GM12878 (cell line): ENCODE measurements around the gene DUS1L. TPM values are rescaled to one million over a fixed set of nuclear protein-coding genes. Genes with fewer than 3 reads are reported as not detected.
A peak's percentile ranks its signal among the peaks of the same experiment; 100 is the strongest.

Experiments used
- ATAC-seq: fragments of 200-7000 bp; cut with Tn5 transposase; 3 replicates; pipeline ENCODE4 v1.9.1; 2020; ENCODE audit warnings: mild to moderate bottlenecking, moderate library complexity
- BruUV-seq: library from RNA; stranded (reverse); fragments of 400-500 nt; replicated peaks from 2 replicates; lab custom pipeline; 2021; lab: Mats Ljungman, UMichigan
- CTCF ChIA-PET: fragments of 300-600 bp; sonication (Branson Sonifier 250); formaldehyde crosslinking; extraction: SDS; loops from one replicate; lab custom pipeline; 2021; ENCODE audit warnings: inconsistent platforms; lab: Yijun Ruan, JAX
- POLR2A ChIA-PET: fragments of 350-600 bp; formaldehyde crosslinking; extraction: SDS; loops from one replicate; lab custom pipeline; 2021; ENCODE audit warnings: inconsistent platforms; lab: Charles Lee
- RAD21 ChIA-PET: fragments of 300-600 bp; sonication (Branson Sonifier 250); formaldehyde crosslinking; loops from one replicate; lab custom pipeline; 2023; ENCODE audit warnings: antibody characterized with exemption; ENCODE audit not compliant: unreplicated experiment; lab: Charles Lee
- SMC1A ChIA-PET: fragments of 300-600 bp; sonication (Branson Sonifier 250); formaldehyde crosslinking; loops from one replicate; lab custom pipeline; 2023; ENCODE audit not compliant: unreplicated experiment, uncharacterized antibody; lab: Charles Lee
- DNase-seq: peaks from one replicate; pipeline ENCODE4 v3.0.0-alpha.2; 2011; ENCODE audit warnings: low read depth, low spot score
- FAIRE-seq: peaks from 3 replicates; lab custom pipeline; 2011; peaks lifted over from hg19 to GRCh38; lab: Jason Lieb, UNC
- H2AFZ ChIP-seq: 2 replicates; pipeline ENCODE4 v1.6.0; 2011; ENCODE audit warnings: low read depth, low read length, control low read depth; ENCODE audit not compliant: control insufficient read depth
- H3K27ac ChIP-seq: 2 replicates; pipeline ENCODE4 v1.5.1; 2011; ENCODE audit warnings: control low read depth; ENCODE audit not compliant: control insufficient read depth, insufficient read depth
- H3K27me3 ChIP-seq, 2 experiments: replicated peaks in 1 of 2; 2 replicates each; pipeline versions ENCODE4 v1.6.0 to v1.6.1; 2011; ENCODE audit warnings: low read length in 1 of 2; ENCODE audit not compliant: control insufficient read depth in 2 of 2, insufficient read depth in 2 of 2
- H3K36me3 ChIP-seq, 2 experiments: 2 replicates each; pipeline ENCODE4 v1.5.1; 2011; ENCODE audit warnings: low read length in 1 of 2; ENCODE audit not compliant: control insufficient read depth in 2 of 2, insufficient read depth in 2 of 2
- H3K4me1 ChIP-seq: 2 replicates; pipeline ENCODE4 v1.6.1; 2011; ENCODE audit warnings: mild to moderate bottlenecking, low read length, moderate library complexity, mixed read lengths; ENCODE audit not compliant: control insufficient read depth, insufficient read depth
- H3K4me2 ChIP-seq: 2 replicates; pipeline ENCODE4 v1.6.0; 2011; ENCODE audit warnings: control low read depth; ENCODE audit not compliant: control insufficient read depth, insufficient read depth
- H3K4me3 ChIP-seq: fragments of 200-600 bp; sonication (generic); 2 replicates; pipeline ENCODE4 v1.5.1; 2016
- H3K79me2 ChIP-seq: 2 replicates; pipeline ENCODE4 v1.6.0; 2011; ENCODE audit warnings: low read length; ENCODE audit not compliant: control insufficient read depth, insufficient read depth
- H3K9ac ChIP-seq: 2 replicates; pipeline ENCODE4 v1.8.0; 2011; ENCODE audit warnings: low read length, control low read depth, mixed read lengths; ENCODE audit not compliant: control insufficient read depth, insufficient read depth
- H3K9me3 ChIP-seq: replicated peaks from 3 replicates; pipeline ENCODE4 v1.5.1; 2011; ENCODE audit warnings: mild to moderate bottlenecking, low read length; ENCODE audit not compliant: control insufficient read depth, insufficient read depth
- H4K20me1 ChIP-seq: 2 replicates; pipeline ENCODE4 v1.6.0; 2011; ENCODE audit not compliant: control insufficient read depth, insufficient read depth
- ASH2L ChIP-seq: fragments of 300-600, 200-600 bp; sonication (generic); IDR thresholded peaks from 2 replicates; pipeline ENCODE4 v1.6.1; 2017; ENCODE audit warnings: low read depth, mild to moderate bottlenecking, borderline replicate concordance
- GATAD2B ChIP-seq: fragments of 450-650 bp; conservative IDR thresholded peaks from 2 replicates; pipeline ENCODE4 v1.6.1; 2017; ENCODE audit warnings: low read depth, mild to moderate bottlenecking, moderate library complexity
- IKZF1 ChIP-seq: fragments of 450-650 bp; conservative IDR thresholded peaks from 2 replicates; pipeline ENCODE4 v1.6.1; 2017; ENCODE audit warnings: antibody characterized with exemption, mild to moderate bottlenecking
- KAT2A ChIP-seq: conservative IDR thresholded peaks from 2 replicates; pipeline ENCODE4 v1.6.1; 2011; ENCODE audit warnings: low read depth, low read length; ENCODE audit not compliant: control insufficient read depth
- MYC ChIP-seq: IDR thresholded peaks from 2 replicates; pipeline ENCODE4 v1.6.1; 2011; ENCODE audit warnings: mild to moderate bottlenecking, low read length, moderate library complexity, inconsistent platforms; ENCODE audit not compliant: insufficient read depth, insufficient replicate concordance, insufficient read length, severe bottlenecking
- NFYB ChIP-seq: IDR thresholded peaks from 2 replicates; pipeline ENCODE4 v1.6.1; 2011; ENCODE audit warnings: low read depth, mild to moderate bottlenecking, low read length, improper control_type of control experiment, moderate library complexity; ENCODE audit not compliant: insufficient read depth
- NR2F1 ChIP-seq: fragments of 450-650 bp; conservative IDR thresholded peaks from 2 replicates; pipeline ENCODE4 v1.6.1; 2017; ENCODE audit warnings: mild to moderate bottlenecking
- PAX5 ChIP-seq: IDR thresholded peaks from 2 replicates; pipeline ENCODE4 v1.6.1; 2011; ENCODE audit warnings: low read depth, low read length, borderline replicate concordance
- POLR2A ChIP-seq: IDR thresholded peaks from 2 replicates; pipeline ENCODE4 v1.6.1; 2011; ENCODE audit warnings: low read depth, mild to moderate bottlenecking, low read length
- RAD21 ChIP-seq: IDR thresholded peaks from 2 replicates; pipeline ENCODE4 v1.6.1; 2011; ENCODE audit warnings: mild to moderate bottlenecking, low read depth, low read length, moderate library complexity; ENCODE audit not compliant: insufficient read depth
- RCOR1 ChIP-seq: conservative IDR thresholded peaks from 2 replicates; pipeline ENCODE4 v1.6.1; 2012; ENCODE audit warnings: low read depth, low read length, improper control_type of control experiment
- SMARCA5 ChIP-seq: fragments of 450-650 bp; IDR thresholded peaks from 2 replicates; pipeline ENCODE4 v1.6.1; 2017; ENCODE audit warnings: mild to moderate bottlenecking
- SMC3 ChIP-seq: IDR thresholded peaks from 2 replicates; pipeline ENCODE4 v1.6.1; 2011; ENCODE audit warnings: low read length, improper control_type of control experiment, borderline replicate concordance
- WRNIP1 ChIP-seq: IDR thresholded peaks from 2 replicates; pipeline ENCODE4 v1.6.1; 2011; ENCODE audit warnings: low read depth, low read length, improper control_type of control experiment, borderline replicate concordance
- YY1 ChIP-seq: IDR thresholded peaks from 2 replicates; pipeline ENCODE4 v1.6.1; 2011; ENCODE audit warnings: low read depth, mild to moderate bottlenecking, low read length
- ZBED1 ChIP-seq: IDR thresholded peaks from 2 replicates; pipeline ENCODE4 v1.6.1; 2016; ENCODE audit warnings: borderline replicate concordance
- ZNF24 ChIP-seq: fragments of 450-650 bp; IDR thresholded peaks from 2 replicates; pipeline ENCODE4 v1.6.1; 2017; ENCODE audit warnings: antibody characterized with exemption, mild to moderate bottlenecking
- ZZZ3 ChIP-seq: IDR thresholded peaks from 2 replicates; pipeline ENCODE4 v1.6.1; 2011; ENCODE audit warnings: low read depth; ENCODE audit not compliant: control insufficient read depth, insufficient read length
- WGBS: methylation state at CpG from one replicate; pipeline ENCODE4 v1.1.6; 2016; ENCODE audit warnings: low lambda C conversion rate; ENCODE audit not compliant: insufficient replicate concordance, insufficient coverage; ENCODE audit errors: missing lambda C conversion rate; 5-methylcytosine and 5-hydroxymethylcytosine counted together
- in situ Hi-C: fragments of 300-500 bp; cut with MboI; formaldehyde crosslinking; loops from 9 replicates; pipeline ENCODE4 v1.14.3; 2018; ENCODE audit warnings: mixed read lengths
- intact Hi-C: fragments of 100-400 bp; cut with micrococcal nuclease; formaldehyde crosslinking; loops from one replicate; pipeline ENCODE4 v1.14.2; 2022; ENCODE audit not compliant: unreplicated experiment
- polyA plus RNA-seq, 11 experiments: library from polyadenylated mRNA; depleted of rRNA in 4 of 11; unstranded in 6 of 11; stranded (reverse) in 5 of 11; fragments of >200 nt; fragmentation: Nextera tagmentation in 4 of 11; fragmentation: Illumina TruSeq in 1 of 11; extraction: Ambion mirVana in 4 of 11; extraction: Trizol in 1 of 11; gene quantifications; 1 replicate in 1 of 11; 2 replicates in 10 of 11; pipeline versions ENCODE4 v1.2.1 to v1.2.3, GENCODE V29; 2011 to 2016; ENCODE audit warnings: inconsistent platforms in 2 of 11, missing spikeins in 2 of 11, low read depth in 1 of 11
- total RNA-seq, 4 experiments: library from RNA; depleted of rRNA in 3 of 4; stranded (reverse); fragments of >200 nt in 3 of 4; fragmentation: Illumina TruSeq in 1 of 4; extraction: Trizol in 1 of 4; gene quantifications; 2 replicates each; pipeline versions ENCODE4 v1.2.1 to v1.2.3, GENCODE V29; 2013 to 2021
- TF ChIP-seq, protein P1 (sequence below): fragments of 450-650 bp; IDR thresholded peaks from 2 replicates; pipeline ENCODE4 v1.6.1; 2018; ENCODE audit warnings: mild to moderate bottlenecking, low read depth, moderate library complexity; ENCODE audit not compliant: partially characterized antibody

The DUS1L gene
- total and polyA plus RNA-seq, 10 of the 15 experiments (the other 5 are each of a cell fraction or from before 2014, with no cell fraction given), result 6.1 to 157 (median 44.5) TPM

DNA sequence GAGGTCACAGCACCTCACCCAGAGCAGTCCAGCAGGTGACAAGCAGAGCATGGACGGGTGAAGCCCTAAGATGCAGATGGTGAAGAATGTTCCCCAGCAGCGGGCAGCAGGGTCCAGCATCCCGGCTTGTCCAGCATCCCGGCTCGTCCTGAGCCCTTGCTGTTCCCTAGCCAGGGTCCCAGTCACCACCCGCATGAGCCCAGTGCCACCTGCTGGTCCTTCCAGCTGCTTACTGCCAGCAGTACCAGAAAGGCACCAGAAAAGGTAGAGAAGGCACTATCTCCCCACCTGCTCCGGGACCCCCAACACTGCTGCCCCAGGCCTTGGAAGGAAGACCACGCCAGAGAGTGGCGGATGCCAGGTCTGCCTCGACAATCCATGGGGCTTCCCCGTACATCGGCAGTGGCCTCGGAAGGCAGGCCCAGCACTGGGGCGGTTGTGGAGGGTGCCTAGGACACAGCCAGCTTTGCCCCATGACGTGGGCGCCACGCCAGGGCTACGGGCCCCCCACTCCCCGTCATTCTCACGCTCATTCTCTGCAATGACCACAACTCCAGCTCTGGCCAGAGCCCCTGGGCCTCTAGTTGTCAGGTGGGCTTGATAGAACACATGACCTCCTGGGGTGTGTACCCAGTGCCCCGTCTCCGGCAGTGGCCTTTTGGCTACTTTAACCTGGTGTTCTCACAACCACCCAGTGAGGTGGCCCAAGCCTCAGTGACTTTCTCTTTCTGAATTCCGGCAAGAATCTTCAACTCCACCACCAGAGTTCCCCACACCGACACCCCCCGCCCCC is 44.3 kb downstream of the DUS1L start:
- Histone ChIP-seq H3K4me1 (peaks cover 14% of the 10 kb centered on the region), H3K4me3 (peak overlapping the region; percentile 89), H3K36me3 (no peaks in the 10 kb centered on the region; a peak in 2 of 4 replicates), H3K9ac (peak overlapping the region; percentile 85), H3K9me3 (no peaks in the 10 kb centered on the region), H3K27ac (peak overlapping the region; percentile 69), H3K4me2 (peak overlapping the region; percentile 95), H2AFZ (no peak overlapping the region; the same call in 1 of the 2 replicates), H3K79me2 (peaks cover 26% of the 10 kb centered on the region), H4K20me1 (no peaks in the 10 kb centered on the region), H3K27me3 (no peaks in the 10 kb centered on the region)
- CTCF ChIA-PET, result interaction anchor here (0.7 to 5.0 kb wide), 23 partner anchors 9 to 287 kb away, joined by 3 to 89 read pairs (median 4); partner anchors contain the start of genes DCXR and NOTUM
- intact Hi-C loops (loop anchor here (1.0 to 5.0 kb wide), 2 partner anchors 62 to 159 kb away; partner anchors contain the start of gene P4HB), in situ Hi-C loops (no loop called here)
- peak; percentile 32 for ATAC-seq
- POLR2A ChIA-PET, result interaction anchor here (0.6 to 2.6 kb wide), 3 partner anchors 16 to 306 kb away, joined by 3 to 13 read pairs (median 8); partner anchors contain the start of gene DCXR
- FAIRE-seq, result peak; percentile 44
- RAD21 ChIA-PET, result interaction anchor here (0.5 to 4.4 kb wide), 10 partner anchors 9 to 509 kb away, joined by 3 to 68 read pairs (median 6); partner anchors contain the start of genes DCXR and NOTUM
- DNase-seq, result no peak
- SMC1A ChIA-PET, result interaction anchor here (0.6 to 1.8 kb wide), 7 partner anchors 54 to 399 kb away, joined by 3 to 9 read pairs (median 3); no protein-coding TSS in a partner anchor
- 7% methylated on average over 25 of the region's 25 CpGs for WGBS
- BruUV-seq, result no TSS peak
- TF ChIP-seq ASH2L (no peak), NR2F1 (peak; percentile 34; the same call in 1 of the 2 replicates), ZBED1 (no peak), RCOR1 (no peak), SMC3 (peak; percentile 90), YY1 (no peak), POLR2A (no peak), GATAD2B (peak; percentile 56; the same call in 1 of the 2 replicates), PAX5 (0 out of 2 replicates have a peak, but pooled peaks have one; percentile 14), ZNF24 (no peak), SMARCA5 (peak; percentile 52; the same call in 1 of the 2 replicates), NFYB (no peak), RAD21 (peak; percentile 87), KAT2A (no peak), WRNIP1 (no peak), IKZF1 (peak; percentile 53), MYC (no peak), ZZZ3 (no peak)
- TF ChIP-seq, protein P1, sequence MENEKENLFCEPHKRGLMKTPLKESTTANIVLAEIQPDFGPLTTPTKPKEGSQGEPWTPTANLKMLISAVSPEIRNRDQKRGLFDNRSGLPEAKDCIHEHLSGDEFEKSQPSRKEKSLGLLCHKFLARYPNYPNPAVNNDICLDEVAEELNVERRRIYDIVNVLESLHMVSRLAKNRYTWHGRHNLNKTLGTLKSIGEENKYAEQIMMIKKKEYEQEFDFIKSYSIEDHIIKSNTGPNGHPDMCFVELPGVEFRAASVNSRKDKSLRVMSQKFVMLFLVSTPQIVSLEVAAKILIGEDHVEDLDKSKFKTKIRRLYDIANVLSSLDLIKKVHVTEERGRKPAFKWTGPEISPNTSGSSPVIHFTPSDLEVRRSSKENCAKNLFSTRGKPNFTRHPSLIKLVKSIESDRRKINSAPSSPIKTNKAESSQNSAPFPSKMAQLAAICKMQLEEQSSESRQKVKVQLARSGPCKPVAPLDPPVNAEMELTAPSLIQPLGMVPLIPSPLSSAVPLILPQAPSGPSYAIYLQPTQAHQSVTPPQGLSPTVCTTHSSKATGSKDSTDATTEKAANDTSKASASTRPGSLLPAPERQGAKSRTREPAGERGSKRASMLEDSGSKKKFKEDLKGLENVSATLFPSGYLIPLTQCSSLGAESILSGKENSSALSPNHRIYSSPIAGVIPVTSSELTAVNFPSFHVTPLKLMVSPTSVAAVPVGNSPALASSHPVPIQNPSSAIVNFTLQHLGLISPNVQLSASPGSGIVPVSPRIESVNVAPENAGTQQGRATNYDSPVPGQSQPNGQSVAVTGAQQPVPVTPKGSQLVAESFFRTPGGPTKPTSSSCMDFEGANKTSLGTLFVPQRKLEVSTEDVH, result no peak
